Amniotic epithelial cell (primary cell): Measurements from ENCODE around the gene LILRB2.
"Not testable (repeated sequence)": the region's sequence is repeated elsewhere in the genome, so short reads cannot be mapped to it uniquely, and the experiment has no call there.

Experiments used
- DNase-seq: peaks from one replicate; pipeline ENCODE4 v3.0.0-alpha.2; 2010; ENCODE audit warnings: low read depth

Gene LILRB2

DNA sequence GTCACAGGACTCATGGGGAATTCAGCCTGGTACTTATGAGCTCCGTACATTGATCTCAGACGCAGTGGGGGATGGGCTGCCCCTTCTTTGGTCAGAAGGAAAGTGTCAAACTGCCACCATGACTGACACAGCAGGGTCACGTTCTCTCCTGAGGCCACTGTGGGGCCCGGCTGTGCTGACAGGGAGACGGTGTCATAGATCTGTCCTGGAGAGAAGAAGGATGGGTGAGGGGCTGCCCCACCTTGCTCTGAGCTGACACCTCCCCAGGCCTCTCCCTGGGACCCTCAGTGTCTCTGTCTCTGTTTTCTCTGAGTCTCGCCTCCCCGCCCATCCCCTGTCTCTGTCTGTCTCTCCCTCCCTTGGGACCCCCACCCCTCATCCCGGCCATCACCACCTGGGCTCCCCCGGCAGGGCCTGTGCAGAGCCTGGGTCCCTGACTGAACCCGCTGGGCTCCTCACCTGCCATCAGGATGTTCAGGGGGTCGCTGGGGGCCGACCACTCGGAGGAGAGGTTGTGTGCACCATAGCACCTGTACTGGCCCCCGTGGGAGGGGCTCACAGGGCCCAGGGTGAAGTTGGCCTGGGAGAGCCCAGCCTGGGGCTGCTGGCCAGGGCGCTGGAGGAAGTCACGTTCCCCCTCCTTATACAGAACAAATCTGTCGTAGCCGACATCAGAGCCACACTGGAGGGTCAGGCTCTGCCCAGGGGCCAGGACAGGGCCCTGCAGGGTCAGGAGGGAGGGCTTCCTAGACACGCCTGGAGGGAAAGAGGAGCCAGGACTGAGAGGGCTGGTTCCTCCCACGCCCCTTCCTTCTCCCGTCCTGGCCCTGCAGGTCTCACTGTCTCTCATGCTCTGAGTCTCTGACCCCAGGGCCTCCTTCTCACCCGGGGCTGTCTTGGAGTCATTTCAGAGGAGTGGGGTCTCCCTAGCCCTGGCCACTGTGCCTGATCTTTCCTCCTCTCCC lies 40.3 kb downstream of the LILRB2 start:
- not testable (repeated sequence) for DNase-seq

DNA sequence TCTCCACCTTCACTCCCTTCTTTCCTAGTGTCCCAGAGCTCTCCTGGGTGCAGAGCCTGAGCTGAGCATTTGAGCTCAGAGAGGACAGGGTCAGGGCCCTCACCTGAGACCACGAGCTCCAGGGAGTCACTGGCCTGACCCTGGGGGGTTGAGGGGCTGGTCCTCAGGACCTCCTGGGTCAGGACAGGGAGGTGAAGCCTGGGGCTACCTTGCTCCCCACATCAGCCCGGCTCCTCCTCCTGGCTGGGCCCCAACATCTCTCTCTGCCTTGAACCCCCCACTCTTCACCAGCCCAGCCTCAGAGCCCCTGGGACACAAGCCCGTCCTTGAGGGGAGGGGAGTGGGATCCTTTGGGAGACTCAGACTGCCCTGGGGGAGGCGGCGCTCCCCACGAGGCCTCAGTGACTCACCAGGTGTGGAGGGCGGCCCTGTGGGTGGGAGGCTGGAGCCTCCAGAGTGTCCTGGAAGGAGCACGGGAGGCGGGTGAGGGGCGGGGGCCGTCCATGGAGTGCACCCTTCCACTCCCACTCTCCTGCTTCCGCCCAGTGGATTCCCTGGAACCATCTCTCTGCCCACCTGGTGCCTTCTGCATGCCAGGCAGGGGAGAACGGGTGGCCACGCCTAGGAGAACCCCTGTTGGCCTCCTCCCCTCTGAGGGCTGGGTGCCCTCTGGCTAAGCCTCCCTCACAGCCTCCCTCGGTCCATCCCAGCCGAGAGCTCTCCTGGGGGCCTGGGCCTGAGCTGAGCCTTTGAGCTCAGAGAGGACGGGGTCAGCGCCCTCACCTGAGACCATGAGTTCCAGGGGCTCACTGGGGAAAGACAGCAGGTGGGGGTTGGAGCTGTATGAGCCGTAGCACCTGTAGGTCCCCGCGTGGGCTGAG lies 41.2 kb downstream of the LILRB2 start:
- DNase-seq: not testable (repeated sequence)

DNA sequence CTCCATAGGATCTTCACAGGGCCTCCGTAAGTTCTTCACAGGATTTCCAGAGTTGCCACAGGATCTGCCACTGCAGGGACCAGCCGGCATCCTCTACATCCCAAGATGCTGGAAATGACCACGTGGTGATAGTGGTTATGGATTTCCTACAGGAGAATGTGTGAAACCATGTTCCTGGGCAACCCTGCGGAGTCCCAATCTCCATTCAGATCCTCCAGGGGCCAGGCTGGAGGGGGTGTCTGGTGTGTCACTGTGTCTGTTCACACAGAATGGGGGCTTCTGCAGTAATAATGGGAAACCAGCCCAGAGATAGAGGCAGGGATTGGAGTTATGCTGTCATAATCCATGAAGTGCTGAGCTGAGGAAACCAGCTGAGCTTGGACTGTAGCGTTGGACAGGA lies 47.0 kb downstream of the LILRB2 start:
- no peak for DNase-seq

DNA sequence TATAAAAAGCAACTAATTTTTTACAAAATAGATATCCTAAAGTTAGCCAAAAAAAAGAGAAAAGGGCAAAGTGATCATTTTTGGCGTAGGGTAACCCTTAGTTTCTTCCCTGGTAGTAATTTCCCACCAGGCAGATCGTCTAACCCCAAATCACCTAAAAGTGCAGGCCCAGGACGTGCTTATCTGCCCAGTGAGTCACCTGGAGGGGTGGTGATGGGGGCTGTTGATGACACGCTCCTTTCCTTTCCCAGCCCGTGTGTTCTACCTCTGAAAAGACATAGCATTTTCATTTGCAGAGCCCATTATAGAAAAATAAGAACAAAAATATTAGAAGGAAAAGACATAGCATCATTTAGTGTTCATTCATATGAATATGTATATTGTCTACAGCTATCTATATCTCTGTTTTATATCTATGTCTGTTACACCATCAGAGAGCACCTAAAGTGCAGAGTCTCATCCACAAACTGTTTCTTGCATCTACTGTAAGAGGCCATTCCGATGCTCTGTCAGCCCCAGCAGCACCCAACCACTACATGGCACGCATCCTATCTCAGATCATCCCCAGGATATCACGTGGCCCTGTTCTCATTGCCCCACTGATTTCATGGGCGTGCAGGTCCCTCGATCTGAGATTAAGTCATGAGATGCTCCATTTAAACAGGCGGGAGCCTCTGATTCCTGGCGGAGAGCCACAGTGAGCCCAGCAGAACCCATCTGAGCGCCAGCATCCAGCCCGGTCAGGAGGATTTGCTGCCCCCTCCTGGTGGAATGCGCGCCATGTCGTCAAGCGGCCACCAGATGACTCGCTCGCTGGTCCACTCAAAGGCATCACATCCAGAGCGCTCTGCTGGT lies 49.6 kb downstream of the LILRB2 start:
- DNase-seq: peak; percentile 62

DNA sequence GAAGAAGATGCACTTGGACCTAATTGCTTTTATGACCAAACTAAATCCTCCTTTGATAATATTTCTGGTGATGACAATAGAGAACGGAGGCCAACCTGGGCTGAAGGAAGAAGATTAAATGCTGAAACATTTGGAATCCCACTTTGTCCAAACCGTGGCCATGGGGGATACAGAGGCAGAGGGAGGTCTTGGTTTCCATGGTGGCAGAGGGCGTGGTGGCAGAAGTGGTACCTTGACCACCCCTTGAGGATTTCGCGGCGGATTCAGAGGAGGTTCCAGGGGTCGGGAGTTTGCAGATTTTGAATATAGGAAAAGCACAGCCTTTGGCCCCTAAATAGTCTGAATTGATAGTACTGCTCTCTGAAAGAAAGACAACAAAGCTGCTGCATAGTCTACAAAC lies 50.9 kb downstream of the LILRB2 start:
- no peak for DNase-seq

DNA sequence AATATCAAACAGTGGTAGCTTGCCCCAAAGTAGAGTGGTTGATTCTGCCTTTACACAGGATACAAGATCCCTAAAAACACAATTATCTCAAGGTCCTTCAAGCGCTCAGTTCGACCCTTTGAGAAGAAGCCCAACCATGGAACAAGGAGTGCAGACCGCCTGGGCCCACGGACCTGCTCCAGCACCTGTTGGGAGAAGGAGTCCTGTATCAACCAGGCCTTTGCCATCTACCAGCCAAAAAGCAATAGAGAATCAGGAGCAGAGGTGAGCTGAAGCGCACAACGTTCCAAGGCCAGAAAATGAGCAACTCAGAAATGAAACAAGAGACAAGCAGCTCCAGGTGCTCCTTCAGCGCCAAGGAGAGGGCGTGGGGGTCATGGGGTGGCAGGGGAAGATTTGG lies 51.8 kb downstream of the LILRB2 start:
- no peak for DNase-seq

DNA sequence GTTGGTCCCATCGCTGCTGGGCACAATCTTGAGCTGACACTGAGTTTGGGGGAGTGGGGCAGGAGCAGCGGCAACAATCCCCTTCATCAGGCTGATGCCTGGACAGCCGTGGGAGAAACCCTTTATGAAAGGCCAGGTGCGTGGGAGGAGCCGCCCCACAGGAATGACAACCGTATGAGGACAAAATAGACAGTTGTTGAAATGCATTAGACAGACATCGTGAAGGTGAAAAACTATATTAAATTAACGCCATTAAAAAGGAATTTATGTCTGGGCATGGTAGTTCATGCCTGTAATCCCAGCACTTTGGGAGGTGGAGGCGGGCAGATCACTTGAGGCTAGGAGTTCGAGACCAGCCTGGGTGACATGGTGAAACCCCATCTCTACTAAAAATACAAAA lies 56.3 kb downstream of the LILRB2 start:
- not testable (repeated sequence) for DNase-seq

DNA sequence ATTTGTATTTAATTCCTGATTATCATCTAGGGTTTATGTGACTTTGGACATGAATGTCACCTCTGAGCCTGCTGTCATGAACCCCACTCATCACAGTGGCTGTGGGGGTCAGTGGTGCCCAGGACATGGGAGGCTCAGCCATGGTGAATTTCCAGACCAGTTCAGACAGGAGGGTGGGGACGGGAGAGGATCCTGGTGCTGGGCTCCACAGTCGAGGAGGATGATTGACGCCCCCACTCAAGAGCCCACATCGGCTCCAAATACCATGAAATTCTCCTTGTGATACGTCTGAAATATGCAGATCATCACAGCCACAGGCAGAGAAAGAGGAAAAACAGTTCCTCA lies 57.0 kb downstream of the LILRB2 start:
- not testable (repeated sequence) for DNase-seq
